Muscle of leg (tissue), 11 donors: Measurements from ENCODE around the gene HIGD1C. TPM values are rescaled to one million over a fixed set of nuclear protein-coding genes. Genes with fewer than 3 reads are reported as not detected.
A peak's percentile ranks its signal among the peaks of the same experiment; 100 is the strongest.

Source experiments
- DNase-seq: peaks from one replicate; pipeline ENCODE4 v3.0.0; 2013
- H3K27ac ChIP-seq: one replicate; pipeline ENCODE4 v1.5.1; 2013; ENCODE audit warnings: mild to moderate bottlenecking, low read length, control low read depth
- H3K27me3 ChIP-seq: one replicate; pipeline ENCODE4 v1.6.1; 2013; ENCODE audit warnings: low read length; ENCODE audit not compliant: control insufficient read depth, insufficient read depth
- H3K36me3 ChIP-seq: one replicate; pipeline ENCODE4 v1.6.1; 2013; ENCODE audit warnings: low read length; ENCODE audit not compliant: control insufficient read depth, insufficient read depth
- H3K4me1 ChIP-seq: one replicate; pipeline ENCODE4 v1.6.1; 2013; ENCODE audit warnings: low read length; ENCODE audit not compliant: control insufficient read depth, insufficient read depth
- H3K4me3 ChIP-seq: one replicate; pipeline ENCODE4 v1.5.1; 2013; ENCODE audit warnings: low read length, control low read depth
- H3K9me3 ChIP-seq: replicated peaks from 2 replicates; pipeline ENCODE4 v1.6.1; 2013; ENCODE audit warnings: low read depth, low read length; ENCODE audit not compliant: control insufficient read depth
- WGBS: methylation state at CpG from one replicate; pipeline ENCODE4 v1.1.5; 2013; ENCODE audit warnings: missing lambda C conversion rate; ENCODE audit not compliant: insufficient coverage; 5-methylcytosine and 5-hydroxymethylcytosine counted together
- polyA plus RNA-seq, 8 donors: library from polyadenylated mRNA; unstranded; fragments of 120-200 nt; gene quantifications; one replicate each; pipeline versions ENCODE4 v1.2.1 to v1.2.3, GENCODE V29; 2013; ENCODE audit warnings: inconsistent platforms in 1 of 8, low replicate concordance in 1 of 8; ENCODE audit not compliant: insufficient read length in 8 of 8, insufficient read depth in 1 of 8
- total RNA-seq: library from RNA; stranded (reverse); fragments of 120-200 nt; gene quantifications from one replicate; pipeline ENCODE4 v1.2.4, GENCODE V29; 2013

Gene HIGD1C
- total and polyA plus RNA-seq, 9 donors, result 0.44 to 0.98 (median 0.55) TPM; not detected in 5

DNA sequence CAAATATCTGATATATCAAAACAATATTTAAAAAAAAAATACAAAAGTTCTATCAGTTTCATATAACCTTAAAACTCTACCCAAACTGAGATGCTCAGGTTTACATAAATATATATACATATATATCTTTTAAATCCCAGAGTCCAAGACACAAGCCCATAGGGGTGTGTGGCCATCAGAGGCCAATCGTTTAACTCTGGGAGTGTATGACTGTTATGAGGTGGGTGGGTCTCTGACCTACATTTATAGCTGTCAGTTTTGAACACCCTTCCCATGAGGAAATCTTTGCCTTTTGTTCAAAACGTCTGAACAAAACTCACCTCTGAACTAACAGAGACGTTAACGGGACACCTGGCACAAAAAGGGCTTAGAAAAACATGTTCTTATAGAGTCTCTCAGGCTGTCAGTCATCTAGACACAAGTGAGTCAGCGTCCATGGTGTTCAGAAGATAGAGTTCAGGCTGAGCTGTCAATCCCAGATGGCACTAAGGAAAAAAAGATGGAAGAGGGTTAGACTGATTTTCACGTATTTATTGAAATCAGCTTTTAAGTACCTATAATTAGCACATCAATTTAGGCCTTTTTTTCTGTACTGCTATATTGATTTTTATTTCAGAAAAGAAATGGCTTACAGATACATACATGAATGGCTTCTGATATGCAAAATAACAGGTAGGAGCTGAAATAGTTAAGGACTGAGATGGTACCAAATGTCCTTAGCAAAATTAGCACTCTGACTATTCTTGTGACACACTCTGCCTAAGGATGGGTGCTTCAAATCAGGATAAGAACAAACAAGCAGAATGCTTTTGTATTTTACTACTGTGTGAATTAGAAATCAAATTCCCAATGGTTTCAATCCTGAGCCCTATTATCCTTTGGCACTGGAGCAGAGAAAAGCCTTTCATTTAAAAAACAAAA lies 29.2 kb downstream of the HIGD1C start:
- Histone ChIP-seq H3K9me3 (no peaks in the 10 kb centered on the region), H3K27me3 (no peaks in the 10 kb centered on the region), H3K4me1 (peaks cover under 1% of the 10 kb centered on the region), H3K4me3 (no peak overlapping the region), H3K27ac (no peak overlapping the region), H3K36me3 (peaks cover 7% of the 10 kb centered on the region)
- WGBS, result 72% methylated on average over 2 of the region's 6 CpGs
- no peak for DNase-seq

DNA sequence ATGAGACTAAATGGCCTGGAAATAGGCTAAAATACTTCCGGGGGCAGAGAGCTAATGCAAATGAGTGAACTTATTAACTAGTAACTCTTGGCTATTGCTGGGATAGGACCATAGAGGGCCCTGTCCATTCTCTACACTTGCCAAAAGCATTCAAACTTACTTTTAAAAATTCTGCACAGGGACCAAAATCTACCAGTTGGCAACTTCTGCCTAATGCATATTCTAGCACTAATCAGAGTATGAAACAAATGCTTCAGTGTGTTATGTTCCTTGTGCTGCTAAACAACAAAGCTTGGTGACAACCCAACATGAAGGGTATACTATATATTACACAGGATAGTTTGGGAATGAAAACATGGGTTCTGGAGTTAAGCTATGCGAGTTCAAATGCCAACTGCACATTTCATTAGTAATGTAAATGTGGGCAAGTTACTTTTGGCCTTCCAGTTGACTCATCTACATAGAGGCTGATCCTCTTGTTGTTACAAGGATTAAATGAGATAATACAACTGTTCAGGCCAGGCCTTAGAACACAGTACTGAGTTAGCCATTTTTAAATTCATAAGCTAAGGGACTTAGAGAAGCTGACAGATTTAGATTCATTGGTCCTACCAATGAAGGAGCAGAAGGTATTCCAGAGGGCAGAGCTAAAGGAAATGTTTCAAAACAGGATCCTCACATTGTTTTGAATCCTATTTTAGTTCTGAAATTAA lies 32.4 kb downstream of the HIGD1C start:
- no peaks in the 10 kb centered on the region for H3K27me3 ChIP-seq
- no peak overlapping the region for H3K4me3 ChIP-seq
- H3K36me3 ChIP-seq, result peaks cover 24% of the 10 kb centered on the region
- H3K9me3 ChIP-seq, result no peaks in the 10 kb centered on the region
- 0% methylated on average over 1 of the region's 2 CpGs for WGBS
- H3K4me1 ChIP-seq, result peaks cover 5% of the 10 kb centered on the region
- H3K27ac ChIP-seq, result peak overlapping the region; percentile 90
- DNase-seq, result no peak

DNA sequence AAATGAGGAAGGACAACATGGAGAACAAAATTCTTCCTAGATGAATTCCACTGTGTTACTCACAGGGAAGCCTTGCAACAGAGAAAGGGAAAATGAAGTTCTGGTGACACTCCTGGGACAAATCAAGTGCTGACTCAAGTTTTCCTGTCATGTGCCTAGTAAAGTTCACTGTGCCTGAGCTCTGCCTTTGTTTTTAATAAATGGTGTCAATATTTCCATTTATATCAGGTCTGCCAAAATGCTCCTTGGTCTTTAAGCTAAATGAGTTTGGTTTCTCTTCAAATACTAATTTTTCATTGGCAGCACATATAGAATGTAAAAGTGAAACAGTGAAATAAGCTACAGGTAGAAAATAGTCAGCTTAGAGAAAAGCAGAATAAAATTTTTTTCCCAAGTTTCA lies 33.0 kb downstream of the HIGD1C start:
- Histone ChIP-seq H3K27me3 (no peaks in the 10 kb centered on the region), H3K4me1 (peaks cover 5% of the 10 kb centered on the region), H3K4me3 (no peak overlapping the region), H3K9me3 (no peaks in the 10 kb centered on the region), H3K27ac (peak overlapping the region; percentile 90), H3K36me3 (peaks cover 27% of the 10 kb centered on the region)
- DNase-seq, result peak; percentile 94

DNA sequence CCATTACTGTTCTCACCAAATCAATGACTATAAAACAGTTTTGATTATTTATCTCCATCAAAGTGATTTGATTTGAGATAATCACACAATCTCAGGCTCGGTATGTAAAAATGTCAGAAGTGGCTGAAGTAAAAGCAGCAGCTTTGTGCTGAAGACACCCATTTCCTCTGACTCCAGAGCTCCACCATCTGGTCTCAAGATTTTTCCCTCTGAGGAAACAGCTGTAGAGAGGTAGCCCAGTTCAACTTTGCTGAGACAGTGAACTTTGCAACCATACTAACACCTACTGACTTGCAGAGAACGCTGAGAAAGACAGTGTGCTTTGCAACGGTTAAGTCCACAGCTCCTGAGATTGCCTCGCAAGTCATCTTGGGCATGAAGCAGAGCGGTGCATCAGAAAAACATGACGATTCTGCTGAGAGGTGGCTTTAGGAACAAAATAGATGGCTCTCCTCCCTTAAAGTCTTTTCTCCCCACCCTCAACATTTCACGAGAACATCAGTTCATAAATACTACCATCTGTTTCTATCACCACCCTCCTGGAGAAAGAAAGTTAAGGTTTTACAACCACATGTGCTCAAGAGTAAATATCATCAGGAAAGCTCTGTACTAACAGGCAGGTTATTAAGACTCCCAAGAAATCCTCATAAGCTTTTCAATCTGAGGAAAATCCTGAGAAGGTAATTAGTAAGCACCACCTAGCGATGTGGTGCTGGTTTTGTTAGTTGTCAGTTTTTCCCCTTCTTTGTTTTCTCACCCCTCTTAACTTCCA lies 34.8 kb downstream of the HIGD1C start:
- Histone ChIP-seq H3K27ac (peak overlapping the region; percentile 44), H3K9me3 (no peaks in the 10 kb centered on the region), H3K4me3 (no peak overlapping the region), H3K4me1 (peaks cover 5% of the 10 kb centered on the region), H3K27me3 (no peaks in the 10 kb centered on the region), H3K36me3 (peaks cover 41% of the 10 kb centered on the region)
- 21% methylated on average over 4 of the region's 8 CpGs for WGBS
- peak; percentile 89 for DNase-seq

DNA sequence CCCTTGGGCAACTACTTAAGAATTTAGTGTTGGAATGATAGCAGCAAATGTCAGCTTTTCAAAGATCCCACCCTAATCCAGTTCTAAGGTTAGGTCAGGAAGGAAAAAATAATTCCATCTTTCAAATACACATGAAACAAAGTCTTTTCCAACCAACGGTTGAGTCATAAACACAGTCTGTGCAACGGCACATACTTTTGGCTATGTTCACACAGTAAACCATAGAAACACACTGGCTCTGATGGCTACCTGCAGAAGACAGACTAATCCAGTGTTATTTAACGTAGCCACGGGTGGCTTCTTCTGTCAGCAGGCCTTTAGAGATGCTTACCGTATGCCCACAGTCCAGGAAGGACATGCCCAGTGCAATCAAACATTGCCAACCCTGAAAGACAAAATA lies 35.7 kb downstream of the HIGD1C start:
- Histone ChIP-seq H3K4me3 (no peak overlapping the region), H3K36me3 (peaks cover 49% of the 10 kb centered on the region), H3K9me3 (no peaks in the 10 kb centered on the region), H3K4me1 (peaks cover 5% of the 10 kb centered on the region), H3K27me3 (no peaks in the 10 kb centered on the region), H3K27ac (no peak overlapping the region)
- WGBS, result 74% methylated on average over 5 of the region's 5 CpGs
- DNase-seq, result no peak

DNA sequence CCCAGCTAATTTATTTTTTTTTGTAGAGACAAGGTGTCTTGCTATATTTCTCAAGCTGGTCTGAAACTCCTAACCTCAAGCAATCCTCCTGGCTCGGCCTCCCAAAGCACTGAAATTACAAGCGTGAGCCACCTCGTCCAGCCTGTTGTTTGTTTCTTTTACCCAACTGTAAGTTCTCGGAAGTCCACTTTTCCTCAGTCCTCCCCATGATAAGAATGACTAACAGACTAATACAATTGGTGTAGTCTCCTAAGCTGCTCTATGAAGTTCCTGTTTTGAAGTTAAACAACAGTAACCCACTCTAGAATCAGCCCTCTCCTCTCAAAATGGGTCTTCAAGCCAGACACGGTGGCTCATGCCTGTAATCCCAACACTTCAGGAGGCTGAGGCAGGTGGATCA lies 36.5 kb downstream of the HIGD1C start:
- Histone ChIP-seq H3K4me1 (peaks cover 5% of the 10 kb centered on the region), H3K4me3 (no peak overlapping the region), H3K27me3 (no peaks in the 10 kb centered on the region), H3K27ac (no peak overlapping the region), H3K36me3 (peaks cover 49% of the 10 kb centered on the region), H3K9me3 (no peaks in the 10 kb centered on the region)
- DNase-seq, result no peak
- 93% methylated on average over 5 of the region's 5 CpGs for WGBS

DNA sequence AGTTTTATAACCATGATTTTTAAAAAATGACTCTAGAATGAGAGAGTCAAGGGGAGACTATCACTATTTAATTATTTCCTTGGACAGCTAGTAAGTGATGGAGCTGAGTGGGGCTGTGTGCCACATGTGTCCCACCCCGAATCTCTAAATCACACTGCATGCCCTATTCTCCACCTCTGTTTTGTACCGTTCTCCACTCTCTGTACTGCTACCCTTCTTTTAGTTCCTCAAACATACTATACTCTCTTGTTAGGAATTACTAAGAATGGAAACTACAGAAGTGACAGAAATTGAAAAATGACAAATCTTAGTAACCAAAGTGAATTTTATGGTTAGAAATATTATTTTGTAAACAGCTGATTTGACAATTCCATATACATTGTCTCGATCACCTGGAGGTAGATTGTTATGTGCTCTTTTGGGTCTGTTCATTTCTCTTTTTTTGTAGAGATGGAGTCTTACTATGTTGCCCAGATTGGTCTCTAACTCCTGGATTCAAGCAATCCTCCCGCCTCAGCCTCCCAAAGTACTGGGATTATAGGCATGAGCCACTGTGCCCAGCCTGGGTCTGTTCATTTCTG lies 37.9 kb downstream of the HIGD1C start:
- H3K36me3 ChIP-seq, result peaks cover 60% of the 10 kb centered on the region
- DNase-seq, result no peak
- no peak overlapping the region for H3K27ac ChIP-seq
- no peaks in the 10 kb centered on the region for H3K27me3 ChIP-seq
- no peak overlapping the region for H3K4me3 ChIP-seq
- H3K4me1 ChIP-seq, result peaks cover 5% of the 10 kb centered on the region
- no peaks in the 10 kb centered on the region for H3K9me3 ChIP-seq
- WGBS, result 88% methylated on average over 1 of the region's 4 CpGs

DNA sequence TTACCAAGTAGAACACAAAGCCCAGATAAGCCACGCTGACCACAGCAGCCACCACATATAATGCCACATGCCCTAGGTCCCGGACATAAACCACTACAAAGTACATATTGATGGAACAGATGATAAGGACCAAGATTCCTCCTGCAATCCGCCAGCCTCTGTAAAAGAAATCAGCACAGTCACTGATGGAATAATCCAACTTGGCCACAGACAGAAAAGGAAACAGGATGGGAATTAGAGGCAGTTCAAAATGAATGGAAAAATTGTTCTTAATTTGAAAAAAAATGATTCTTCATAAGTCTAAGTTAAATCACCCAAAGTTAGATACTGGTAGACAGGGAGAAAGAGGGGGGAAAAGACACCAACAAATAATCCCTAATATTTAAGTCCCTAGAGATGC lies 38.4 kb downstream of the HIGD1C start:
- Histone ChIP-seq H3K4me3 (no peak overlapping the region), H3K27me3 (no peaks in the 10 kb centered on the region), H3K4me1 (peaks cover 5% of the 10 kb centered on the region), H3K9me3 (no peaks in the 10 kb centered on the region), H3K27ac (peak overlapping the region; percentile 1), H3K36me3 (peaks cover 66% of the 10 kb centered on the region)
- WGBS, result no CpG with 5 or more reads among the region's 3 CpGs
- DNase-seq, result peak; percentile 61

DNA sequence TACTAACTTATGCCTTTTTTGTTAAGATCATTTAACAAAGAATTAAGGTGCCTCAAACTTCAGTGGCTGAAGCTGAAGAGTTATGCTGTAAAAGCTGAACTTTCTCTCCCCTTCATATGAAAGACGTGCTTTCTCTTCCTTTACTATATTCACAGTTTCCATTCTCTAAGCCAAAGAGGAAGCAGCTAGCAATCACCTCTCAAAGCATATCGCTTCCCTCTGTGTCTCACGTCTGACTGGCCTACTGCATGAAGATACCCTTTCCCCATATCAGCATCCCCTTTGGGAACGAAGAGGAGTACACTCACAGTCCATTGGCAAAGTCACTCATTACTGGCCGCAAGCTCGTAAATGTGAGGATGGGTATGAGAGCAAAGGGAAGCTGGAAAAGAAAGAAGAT lies 38.9 kb downstream of the HIGD1C start:
- peak overlapping the region; percentile 29 for H3K27ac ChIP-seq
- DNase-seq, result peak; percentile 74
- H3K36me3 ChIP-seq, result peaks cover 69% of the 10 kb centered on the region
- 44% methylated on average over 2 of the region's 6 CpGs for WGBS
- no peaks in the 10 kb centered on the region for H3K9me3 ChIP-seq
- peaks cover 5% of the 10 kb centered on the region for H3K4me1 ChIP-seq
- no peak overlapping the region for H3K4me3 ChIP-seq
- H3K27me3 ChIP-seq, result no peaks in the 10 kb centered on the region
